ENCODE data around the gene MACROD2.

The MACROD2 gene

GRCh38 chr20:14488756-14489479 lies 493.6 kb downstream of the MACROD2 start:
- DNase-seq, result no peak

GRCh38 chr20:14489544-14489943 lies 494.2 kb downstream of the MACROD2 start:
- DNase-seq, result no peak

- DNase-seq, result no peak
These were observed 496.1 kb downstream of the MACROD2 start for GRCh38 chr20:14491436-14491835.

GRCh38 chr20:14493408-14493807 lies 498.1 kb downstream of the MACROD2 start:
- DNase-seq, result no peak

- no peak for DNase-seq
These were observed 499.0 kb downstream of the MACROD2 start for GRCh38 chr20:14494355-14494754.

GRCh38 chr20:14495066-14495465 lies 499.8 kb downstream of the MACROD2 start:
- no peak for DNase-seq

- DNase-seq, result no peak
These were observed 501.7 kb downstream of the MACROD2 start for GRCh38 chr20:14497004-14497403.

GRCh38 chr20:14498772-14499171 lies 503.5 kb downstream of the MACROD2 start:
- no peak for DNase-seq

GRCh38 chr20:14505476-14505875 lies 510.2 kb downstream of the MACROD2 start:
- DNase-seq, result no peak

- DNase-seq, result no peak
These were observed 512.4 kb downstream of the MACROD2 start for GRCh38 chr20:14507711-14508110.

GRCh38 chr20:14510341-14510740 lies 515.0 kb downstream of the MACROD2 start:
- DNase-seq, result no peak

- DNase-seq, result no peak
These were observed 517.5 kb downstream of the MACROD2 start for GRCh38 chr20:14512839-14513238.

GRCh38 chr20:14518648-14519047 lies 523.3 kb downstream of the MACROD2 start:
- DNase-seq, result no peak

- DNase-seq, result no peak
These were observed 525.7 kb downstream of the MACROD2 start for GRCh38 chr20:14521016-14521415.

- no peak for DNase-seq
These were observed 526.1 kb downstream of the MACROD2 start for GRCh38 chr20:14521436-14521835.

GRCh38 chr20:14522595-14522994 lies 527.3 kb downstream of the MACROD2 start:
- DNase-seq, result no peak

- no peak for DNase-seq
These were observed 527.8 kb downstream of the MACROD2 start for GRCh38 chr20:14523090-14523489.

- DNase-seq, result no peak
These were observed 530.1 kb downstream of the MACROD2 start for GRCh38 chr20:14525426-14525825.

- no peak for DNase-seq
These were observed 531.6 kb downstream of the MACROD2 start for GRCh38 chr20:14526891-14527290.

GRCh38 chr20:14531786-14532185 lies 536.5 kb downstream of the MACROD2 start:
- no peak for DNase-seq

GRCh38 chr20:14536738-14537137 lies 541.4 kb downstream of the MACROD2 start:
- DNase-seq, result no peak

GRCh38 chr20:14538433-14538832 lies 543.1 kb downstream of the MACROD2 start:
- DNase-seq, result no peak

- no peak for DNase-seq
These were observed 547.7 kb downstream of the MACROD2 start for GRCh38 chr20:14543040-14543439.

GRCh38 chr20:14544688-14545087 lies 549.4 kb downstream of the MACROD2 start:
- DNase-seq, result no peak

GRCh38 chr20:14550655-14551054 lies 555.3 kb downstream of the MACROD2 start:
- DNase-seq, result no peak

All from MV-4-11 (cell line).